K562 (cell line): ENCODE data around the gene ECT2. TPM values are rescaled to one million over a fixed set of nuclear protein-coding genes. Genes with fewer than 3 reads are reported as not detected.

ENCODE experiments used
- GTF2F1 ChIP-seq: IDR thresholded peaks from 2 replicates; pipeline ENCODE4 v1.6.1; 2011; ENCODE audit warnings: low read depth, low read length, improper control_type of control experiment
- HMG20A ChIP-seq: fragments of 450-650 bp; formaldehyde crosslinking; conservative IDR thresholded peaks from 2 replicates; pipeline ENCODE4 v1.4.0; 2020; ENCODE audit warnings: mild to moderate bottlenecking, mixed read lengths
- HMGN3 ChIP-seq: IDR thresholded peaks from 2 replicates; pipeline ENCODE4 v1.6.1; 2011; ENCODE audit warnings: borderline replicate concordance, low read depth, mild to moderate bottlenecking, mixed read lengths, low read length; ENCODE audit not compliant: insufficient read length; ENCODE audit errors: extremely low read depth
- IFI16 ChIP-seq: fragments of 250-450 bp; sonication (Bioruptor Pico); IDR thresholded peaks from 2 replicates; pipeline ENCODE4 v2.1.2; 2022; ENCODE audit warnings: mild to moderate bottlenecking, inconsistent platforms
- JUN ChIP-seq, 2 experiments: sonication (generic) in 1 of 2; formaldehyde crosslinking in 1 of 2; IDR thresholded peaks; 2 replicates each; pipeline versions ENCODE4 v1.6.1 to v1.8.0; 2012 to 2022; ENCODE audit warnings: borderline replicate concordance in 2 of 2, mild to moderate bottlenecking in 2 of 2, improper control_type of control experiment in 1 of 2, low read depth in 1 of 2, low read length in 1 of 2, missing genetic modification reagents in 1 of 2
- MBD2 ChIP-seq: sonication (generic); IDR thresholded peaks from 2 replicates; pipeline ENCODE4 v1.6.1; 2016; ENCODE audit warnings: low read depth, borderline replicate concordance
- MECOM ChIP-seq: fragments of 250-450 bp; sonication (Bioruptor Pico); IDR thresholded peaks from 2 replicates; pipeline ENCODE4 v1.8.0; 2022; ENCODE audit warnings: inconsistent platforms
- NFYB ChIP-seq: IDR thresholded peaks from 2 replicates; pipeline ENCODE4 v1.6.1; 2011; ENCODE audit warnings: mild to moderate bottlenecking, moderate library complexity; ENCODE audit not compliant: insufficient read length; ENCODE audit errors: extremely low read depth
- RBM17 ChIP-seq: fragments of 200-400 bp; formaldehyde crosslinking; IDR thresholded peaks from 2 replicates; pipeline ENCODE4 v1.6.1; 2017; ENCODE audit warnings: low read depth, mild to moderate bottlenecking, low read length, borderline replicate concordance
- RFX1 ChIP-seq: fragments of 450-650 bp; IDR thresholded peaks from 2 replicates; pipeline ENCODE4 v1.6.1; 2016; ENCODE audit warnings: mild to moderate bottlenecking, moderate library complexity
- SMAD1 ChIP-seq: fragments of 150-350 bp; IDR thresholded peaks from 2 replicates; pipeline ENCODE4 v1.6.1; 2014; ENCODE audit warnings: low read length, low read depth; ENCODE audit not compliant: partially characterized antibody
- TFAM ChIP-seq: fragments of 250-450 bp; sonication (Bioruptor Pico); conservative IDR thresholded peaks from 2 replicates; pipeline ENCODE4 v1.5.0; 2021; ENCODE audit warnings: mild to moderate bottlenecking, moderate library complexity
- polyA plus RNA-seq, 8 experiments: library from polyadenylated mRNA; depleted of rRNA in 4 of 8; stranded (reverse) in 5 of 8; unstranded in 3 of 8; fragments of >200 nt; fragmentation: Nextera tagmentation in 2 of 8; fragmentation: Illumina TruSeq in 1 of 8; extraction: Ambion mirVana in 2 of 8; extraction: Trizol in 1 of 8; gene quantifications; 2 replicates each; pipeline versions ENCODE4 v1.2.1 to v1.2.3, GENCODE V29; 2011 to 2014; ENCODE audit warnings: inconsistent platforms in 1 of 8, missing spikeins in 1 of 8
- total RNA-seq, 7 experiments: library from RNA; depleted of rRNA in 6 of 7; stranded (reverse); fragments of >200 nt in 6 of 7; fragmentation: Illumina TruSeq in 2 of 7; extraction: Trizol in 2 of 7; gene quantifications; 2 replicates each; pipeline versions ENCODE4 v1.2.1 to v1.2.3, GENCODE V29; 2011 to 2021; ENCODE audit warnings: low replicate concordance in 1 of 7
- TF ChIP-seq, protein P1 (sequence below): fragments of 450-650 bp; IDR thresholded peaks from 2 replicates; pipeline ENCODE4 v1.6.1; 2016; ENCODE audit warnings: missing biosample characterization, missing genetic modification characterization
- TF ChIP-seq, protein P2 (sequence below): sonication (generic); formaldehyde crosslinking; IDR thresholded peaks from 2 replicates; pipeline ENCODE4 v1.8.0; 2022; ENCODE audit warnings: missing genetic modification reagents, mild to moderate bottlenecking, moderate library complexity, borderline replicate concordance
- TF ChIP-seq, protein P3 (sequence below): fragments of 450-650 bp; IDR thresholded peaks from 2 replicates; pipeline ENCODE4 v1.6.1; 2016; ENCODE audit warnings: low read depth

ECT2 gene
- total and polyA plus RNA-seq, 9 of the 15 experiments (the other 6 are each of a cell fraction or from before 2014, with no cell fraction given), result 19.0 to 53.0 (median 36.5) TPM

DNA sequence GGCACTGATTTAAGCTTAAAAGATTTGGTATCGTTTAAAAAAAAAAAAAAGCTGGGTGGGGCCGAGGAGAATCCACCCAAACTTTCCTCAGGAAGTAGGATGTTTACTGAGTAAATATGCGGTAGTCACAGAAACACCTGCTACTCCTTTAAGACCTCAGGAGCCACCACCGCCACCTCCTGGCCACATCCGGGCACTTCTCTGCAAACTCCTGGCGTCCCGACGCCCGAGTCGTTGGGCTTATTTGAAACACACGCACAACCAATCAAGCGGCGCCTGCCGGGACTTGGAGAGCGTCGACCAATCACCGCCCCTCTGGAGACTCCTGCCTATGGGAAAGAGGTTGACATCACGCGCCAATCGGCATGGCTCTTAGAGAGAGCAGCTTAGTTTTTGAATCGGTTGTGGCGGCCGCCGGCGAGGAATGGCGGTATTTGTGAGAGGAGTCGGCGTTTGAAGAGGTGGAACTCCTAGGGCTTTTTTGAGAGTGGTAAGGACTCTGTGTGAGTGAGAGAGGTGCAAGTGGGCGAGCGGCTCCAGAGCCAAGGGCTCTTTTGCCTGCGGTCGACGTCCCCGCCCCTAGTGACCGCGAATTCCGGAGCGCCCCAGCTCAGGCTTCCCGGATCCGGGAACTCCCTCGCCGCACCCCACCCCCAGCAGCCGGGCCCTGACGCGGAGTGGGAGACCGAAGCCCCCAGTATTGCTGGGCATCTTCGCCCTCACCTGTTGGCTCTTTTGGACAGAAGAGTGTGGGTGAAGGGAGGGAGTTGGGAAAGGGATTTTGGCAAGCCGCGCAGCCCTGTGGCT is at the start of gene ECT2 (continued):
- TF ChIP-seq HMGN3, result peak; percentile 17
- TF ChIP-seq SMAD1, result peak; percentile 41
- TF ChIP-seq JUN (IDR thresholded peaks at IDR 0.05; ENCODE audit: borderline replicate concordance, low read depth, low read length), result no peak
- TF ChIP-seq JUN (CRISPR knock-in tag; IDR thresholded peaks at IDR 0.05; ENCODE audit: borderline replicate concordance), result no peak
- TF ChIP-seq, protein P1, sequence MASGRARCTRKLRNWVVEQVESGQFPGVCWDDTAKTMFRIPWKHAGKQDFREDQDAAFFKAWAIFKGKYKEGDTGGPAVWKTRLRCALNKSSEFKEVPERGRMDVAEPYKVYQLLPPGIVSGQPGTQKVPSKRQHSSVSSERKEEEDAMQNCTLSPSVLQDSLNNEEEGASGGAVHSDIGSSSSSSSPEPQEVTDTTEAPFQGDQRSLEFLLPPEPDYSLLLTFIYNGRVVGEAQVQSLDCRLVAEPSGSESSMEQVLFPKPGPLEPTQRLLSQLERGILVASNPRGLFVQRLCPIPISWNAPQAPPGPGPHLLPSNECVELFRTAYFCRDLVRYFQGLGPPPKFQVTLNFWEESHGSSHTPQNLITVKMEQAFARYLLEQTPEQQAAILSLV (tag), result no peak
- peak; percentile 61; the same call in 1 of the 2 replicates for TF ChIP-seq GTF2F1
- TF ChIP-seq MBD2, result peak; percentile 81
- peak; percentile 95 for TF ChIP-seq NFYB
- TF ChIP-seq, protein P2, sequence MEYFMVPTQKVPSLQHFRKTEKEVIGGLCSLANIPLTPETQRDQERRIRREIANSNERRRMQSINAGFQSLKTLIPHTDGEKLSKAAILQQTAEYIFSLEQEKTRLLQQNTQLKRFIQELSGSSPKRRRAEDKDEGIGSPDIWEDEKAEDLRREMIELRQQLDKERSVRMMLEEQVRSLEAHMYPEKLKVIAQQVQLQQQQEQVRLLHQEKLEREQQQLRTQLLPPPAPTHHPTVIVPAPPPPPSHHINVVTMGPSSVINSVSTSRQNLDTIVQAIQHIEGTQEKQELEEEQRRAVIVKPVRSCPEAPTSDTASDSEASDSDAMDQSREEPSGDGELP (CRISPR knock-in tag), result peak; percentile 80; the same call in 1 of the 2 replicates
- TF ChIP-seq TFAM (CRISPR knock-in tag), result no peak
- no peak for TF ChIP-seq HMG20A
- no peak for TF ChIP-seq RBM17
- peak; percentile 83 for TF ChIP-seq RFX1
- TF ChIP-seq, protein P3, sequence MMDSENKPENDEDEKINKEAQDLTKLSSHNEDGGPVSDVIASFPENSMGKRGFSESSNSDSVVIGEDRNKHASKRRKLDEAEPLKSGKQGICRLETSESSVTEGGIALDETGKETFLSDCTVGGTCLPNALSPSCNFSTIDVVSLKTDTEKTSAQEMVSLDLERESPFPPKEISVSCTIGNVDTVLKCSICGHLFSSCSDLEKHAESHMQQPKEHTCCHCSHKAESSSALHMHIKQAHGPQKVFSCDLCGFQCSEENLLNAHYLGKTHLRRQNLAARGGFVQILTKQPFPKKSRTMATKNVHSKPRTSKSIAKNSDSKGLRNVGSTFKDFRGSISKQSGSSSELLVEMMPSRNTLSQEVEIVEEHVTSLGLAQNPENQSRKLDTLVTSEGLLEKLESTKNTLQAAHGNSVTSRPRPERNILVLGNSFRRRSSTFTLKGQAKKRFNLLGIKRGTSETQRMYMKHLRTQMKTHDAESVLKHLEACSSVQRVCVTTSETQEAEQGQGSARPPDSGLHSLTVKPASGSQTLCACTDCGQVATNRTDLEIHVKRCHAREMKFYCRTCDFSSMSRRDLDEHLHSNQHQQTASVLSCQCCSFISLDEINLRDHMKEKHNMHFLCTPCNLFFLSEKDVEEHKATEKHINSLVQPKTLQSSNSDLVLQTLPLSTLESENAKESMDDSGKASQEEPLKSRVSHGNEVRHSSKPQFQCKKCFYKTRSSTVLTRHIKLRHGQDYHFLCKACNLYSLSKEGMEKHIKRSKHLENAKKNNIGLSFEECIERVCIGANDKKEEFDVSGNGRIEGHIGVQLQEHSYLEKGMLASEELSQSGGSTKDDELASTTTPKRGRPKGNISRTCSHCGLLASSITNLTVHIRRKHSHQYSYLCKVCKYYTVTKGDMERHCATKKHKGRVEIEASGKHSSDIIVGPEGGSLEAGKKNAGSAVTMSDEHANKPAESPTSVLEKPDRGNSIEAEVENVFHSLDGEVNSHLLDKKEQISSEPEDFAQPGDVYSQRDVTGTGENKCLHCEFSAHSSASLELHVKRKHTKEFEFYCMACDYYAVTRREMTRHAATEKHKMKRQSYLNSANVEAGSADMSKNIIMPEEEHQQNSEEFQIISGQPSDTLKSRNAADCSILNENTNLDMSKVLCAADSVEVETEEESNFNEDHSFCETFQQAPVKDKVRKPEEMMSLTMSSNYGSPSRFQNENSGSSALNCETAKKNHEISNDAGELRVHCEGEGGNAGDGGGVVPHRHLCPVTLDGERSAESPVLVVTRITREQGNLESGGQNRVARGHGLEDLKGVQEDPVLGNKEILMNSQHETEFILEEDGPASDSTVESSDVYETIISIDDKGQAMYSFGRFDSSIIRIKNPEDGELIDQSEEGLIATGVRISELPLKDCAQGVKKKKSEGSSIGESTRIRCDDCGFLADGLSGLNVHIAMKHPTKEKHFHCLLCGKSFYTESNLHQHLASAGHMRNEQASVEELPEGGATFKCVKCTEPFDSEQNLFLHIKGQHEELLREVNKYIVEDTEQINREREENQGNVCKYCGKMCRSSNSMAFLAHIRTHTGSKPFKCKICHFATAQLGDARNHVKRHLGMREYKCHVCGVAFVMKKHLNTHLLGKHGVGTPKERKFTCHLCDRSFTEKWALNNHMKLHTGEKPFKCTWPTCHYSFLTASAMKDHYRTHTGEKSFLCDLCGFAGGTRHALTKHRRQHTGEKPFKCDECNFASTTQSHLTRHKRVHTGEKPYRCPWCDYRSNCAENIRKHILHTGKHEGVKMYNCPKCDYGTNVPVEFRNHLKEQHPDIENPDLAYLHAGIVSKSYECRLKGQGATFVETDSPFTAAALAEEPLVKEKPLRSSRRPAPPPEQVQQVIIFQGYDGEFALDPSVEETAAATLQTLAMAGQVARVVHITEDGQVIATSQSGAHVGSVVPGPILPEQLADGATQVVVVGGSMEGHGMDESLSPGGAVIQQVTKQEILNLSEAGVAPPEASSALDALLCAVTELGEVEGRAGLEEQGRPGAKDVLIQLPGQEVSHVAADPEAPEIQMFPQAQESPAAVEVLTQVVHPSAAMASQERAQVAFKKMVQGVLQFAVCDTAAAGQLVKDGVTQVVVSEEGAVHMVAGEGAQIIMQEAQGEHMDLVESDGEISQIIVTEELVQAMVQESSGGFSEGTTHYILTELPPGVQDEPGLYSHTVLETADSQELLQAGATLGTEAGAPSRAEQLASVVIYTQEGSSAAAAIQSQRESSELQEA, result no peak
- TF ChIP-seq MECOM, result no peak
- no peak for TF ChIP-seq IFI16 (CRISPR knock-in tag)
